GM18870 (cell line): Measurements from ENCODE around the gene METTL26.
"Not testable (repeated sequence)": the region's sequence is repeated elsewhere in the genome, so short reads cannot be mapped to it uniquely, and the experiment has no call there.

Source experiments
- ATAC-seq: cut with Tn5 transposase; IDR thresholded peaks from one replicate; pipeline ENCODE4 v1.9.1; 2021; ENCODE audit warnings: moderate library complexity; ENCODE audit not compliant: unreplicated experiment

The METTL26 gene

GRCh38 chr16:603933-604332 is 32.2 kb downstream of the METTL26 start:
- no peak for ATAC-seq

GRCh38 chr16:600781-601180 is 35.3 kb downstream of the METTL26 start:
- no peak for ATAC-seq

GRCh38 chr16:598823-599739 is 37.0 kb downstream of the METTL26 start:
- no peak for ATAC-seq

GRCh38 chr16:597655-598054 is 38.5 kb downstream of the METTL26 start:
- not testable (repeated sequence) for ATAC-seq

- no peak for ATAC-seq
Observed at GRCh38 chr16:596736-597060, 39.4 kb downstream of the METTL26 start.

GRCh38 chr16:595942-596735 is 40.0 kb downstream of the METTL26 start:
- no peak for ATAC-seq

- no peak for ATAC-seq
Observed at GRCh38 chr16:595094-595528, 41.0 kb downstream of the METTL26 start.

- no peak for ATAC-seq
Observed at GRCh38 chr16:593807-594206, 42.3 kb downstream of the METTL26 start.

GRCh38 chr16:593406-593805 is 42.7 kb downstream of the METTL26 start:
- ATAC-seq: no peak

GRCh38 chr16:592518-593306 is 43.4 kb downstream of the METTL26 start:
- no peak for ATAC-seq

GRCh38 chr16:591892-592517 is 44.1 kb downstream of the METTL26 start:
- ATAC-seq: no peak

- no peak for ATAC-seq
Observed at GRCh38 chr16:591231-591630, 44.9 kb downstream of the METTL26 start.

GRCh38 chr16:590815-591200 is 45.3 kb downstream of the METTL26 start:
- no peak for ATAC-seq

GRCh38 chr16:590188-590814 is 45.8 kb downstream of the METTL26 start:
- no peak for ATAC-seq

GRCh38 chr16:589658-590187 is 46.4 kb downstream of the METTL26 start, which contains the start of gene RAB40C:
TSS of gene RAB40C (plus strand) at chr16:590066. CDS start at chr16:590292, 226 bp downstream.
- ATAC-seq: peak; percentile 63

- ATAC-seq: peak; percentile 72
Observed at GRCh38 chr16:588889-589657, 47.0 kb downstream of the METTL26 start.

- peak; percentile 7 for ATAC-seq
Observed at GRCh38 chr16:588639-588888, 47.5 kb downstream of the METTL26 start.

- no peak for ATAC-seq
Observed at GRCh38 chr16:586645-587590, 49.2 kb downstream of the METTL26 start.
